WI38 (cell line): Measurements from ENCODE around the gene TNP2.

Source experiments
- H3K4me3 ChIP-seq: 2 replicates; pipeline ENCODE4 v1.5.1; 2011; ENCODE audit warnings: low read depth, mild to moderate bottlenecking, control low read depth, low read length
- CTCF ChIP-seq: IDR thresholded peaks from 2 replicates; pipeline ENCODE4 v1.5.1; 2012; ENCODE audit warnings: low read depth, mild to moderate bottlenecking, control low read depth, low read length

TNP2 gene

GRCh38 chr16:11280616-11281522, 11.7 kb upstream of the TNP2 start, which contains the start of gene PRM1:
PRM1 (minus strand) TSS chr16:11281330; CDS start chr16:11281238, 92 bp downstream.
- TF ChIP-seq CTCF: no peak
- H3K4me3 ChIP-seq: no peak within 1 kb of the TSS

- no peak for TF ChIP-seq CTCF
These were observed 9.8 kb upstream of the TNP2 start for GRCh38 chr16:11278681-11279628.

GRCh38 chr16:11277607-11278337, 8.6 kb upstream of the TNP2 start:
- H3K4me3 ChIP-seq: no peak overlapping the region

More at GRCh38 chr16:11278681-11279628, 9.8 kb upstream of the TNP2 start:
- no peak overlapping the region for H3K4me3 ChIP-seq

GRCh38 chr16:11276896-11277593, 7.9 kb upstream of the TNP2 start:
- no peak overlapping the region for H3K4me3 ChIP-seq
- no peak for TF ChIP-seq CTCF

More at GRCh38 chr16:11277607-11278337, 8.6 kb upstream of the TNP2 start:
- TF ChIP-seq CTCF: no peak

- no peak for TF ChIP-seq CTCF
These were observed 7.2 kb upstream of the TNP2 start, which contains the start of gene PRM2 for GRCh38 chr16:11276143-11276895. PRM2 (minus strand) TSS chr16:11276480; CDS start chr16:11276370, 110 bp downstream.

GRCh38 chr16:11274964-11275363, 5.8 kb upstream of the TNP2 start:
- no peak overlapping the region for H3K4me3 ChIP-seq
- TF ChIP-seq CTCF: no peak

More at GRCh38 chr16:11276143-11276895, 7.2 kb upstream of the TNP2 start, which contains the start of gene PRM2:
- no peak within 1 kb of the TSS for H3K4me3 ChIP-seq
